Measurements from ENCODE around the gene MAP1LC3B2. TPM values are rescaled to one million over a fixed set of nuclear protein-coding genes. Genes with fewer than 3 reads are reported as not detected.

MAP1LC3B2 gene
- total and polyA plus RNA-seq, 2 of the 8 experiments (the other 6 are each of a cell fraction or from before 2014, with no cell fraction given): 0.39 to 1.5 TPM

DNA sequence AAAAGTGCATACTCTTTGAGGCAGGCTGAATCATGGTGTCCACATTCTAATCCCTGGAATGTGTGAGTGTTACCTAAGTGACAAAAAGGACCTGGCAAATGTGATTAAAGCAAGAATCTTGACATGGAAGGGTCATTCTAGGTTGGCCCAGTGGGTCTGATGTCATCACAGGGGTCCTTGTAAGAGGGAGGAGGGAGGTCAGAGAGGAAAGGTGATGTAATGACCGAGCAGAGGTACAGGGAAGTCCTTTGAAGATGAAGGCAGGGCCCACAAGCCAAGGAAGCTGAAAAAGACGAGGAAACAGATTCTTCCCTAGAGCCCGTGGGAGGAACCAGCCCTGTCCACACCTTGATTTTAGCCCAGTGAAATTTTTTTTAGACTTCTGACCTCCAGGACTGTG lies 60.1 kb downstream of the MAP1LC3B2 start:
- H3K4me3 ChIP-seq (ENCODE audit: extremely low read depth in 1 of 4, insufficient read depth in 2 of 4, low read depth in 3 of 4, low read length in 4 of 4): no peak overlapping the region
- ChIA-PET CTCF (ENCODE audit: partially characterized antibody) (interaction anchor here (1.1 to 1.8 kb wide), 2 partner anchors 9 to 17 kb away, joined by 3 to 9 read pairs; no protein-coding TSS in a partner anchor), POLR2A (ENCODE audit: partially characterized antibody) (no interaction called here)
- no peak overlapping the region for H3K4ac ChIP-seq (replicated peaks; ENCODE audit: insufficient read length, low read depth, low read length)
- H3K56ac ChIP-seq (replicated peaks; ENCODE audit: insufficient read length, low read depth, low read length): no peak overlapping the region
- FAIRE-seq (no peak), DNase-seq (ENCODE audit: low read depth in 1 of 2, low spot score in 2 of 2) (no peak)
- H3K14ac ChIP-seq (ENCODE audit: insufficient read length): no peak overlapping the region
- H2BK15ac ChIP-seq (ENCODE audit: low read length): no peak overlapping the region
- H3K27ac ChIP-seq (ENCODE audit: low read depth, low read length): no peak overlapping the region
- peaks cover 8 to 13% of the 10 kb centered on the region in 2 experiments; a peak in 2 of 4 replicates for H3K9me3 ChIP-seq (ENCODE audit: insufficient read depth in 2 of 2, low read depth in 1 of 2, low read length in 1 of 2)
- H3K18ac ChIP-seq (ENCODE audit: extremely low read depth, low read length): no peak overlapping the region
- no peak overlapping the region for H2AFZ ChIP-seq (ENCODE audit: low read length)
- no peak overlapping the region for H2BK120ac ChIP-seq (replicated peaks; ENCODE audit: low read depth, low read length)
- H4K91ac ChIP-seq (replicated peaks; ENCODE audit: insufficient read length, low read length): no peak overlapping the region
- no peak overlapping the region for H2BK12ac ChIP-seq (ENCODE audit: low read depth, low read length)
- peaks cover 0 to 4% (median 0%) of the 10 kb centered on the region in 4 experiments; a peak in 2 of 7 replicates for H3K4me1 ChIP-seq (replicated peaks in 1 of 4; ENCODE audit: control insufficient read depth in 3 of 4, insufficient read depth in 4 of 4, low read length in 3 of 4)
- no peaks in the 10 kb centered on the region for H3K79me2 ChIP-seq (ENCODE audit: control insufficient read depth in 1 of 2, insufficient read depth in 2 of 2, low read length in 2 of 2)
- no peak overlapping the region for H2BK5ac ChIP-seq (ENCODE audit: low read depth, low read length)
- no peak overlapping the region for H4K5ac ChIP-seq (ENCODE audit: insufficient read length, low read depth, low read length)
- TF ChIP-seq CBX5 (IDR thresholded peaks at IDR 0.05; ENCODE audit: low read depth, low read length): no peak
- no peaks in the 10 kb centered on the region for H3K23me2 ChIP-seq (ENCODE audit: low read depth, low read length)
- H2AK5ac ChIP-seq (ENCODE audit: low read depth, low read length): no peak overlapping the region
- no peaks in the 10 kb centered on the region for H3K36me3 ChIP-seq (ENCODE audit: control insufficient read depth in 2 of 4, insufficient read depth in 4 of 4, low read length in 3 of 4)
- 74% methylated on average over 3 of the region's 3 CpGs; no CpG with 5 or more reads in 1 of the 2 experiments for WGBS, 2 experiments (ENCODE audit: extremely low coverage in 1 of 2, insufficient coverage in 1 of 2, insufficient read length in 1 of 2, insufficient replicate concordance in 2 of 2, low coverage in 1 of 2, low lambda C conversion rate in 2 of 2, missing lambda C conversion rate in 1 of 2)
- H3K27me3 ChIP-seq (replicated peaks in 1 of 4; ENCODE audit: control insufficient read depth in 3 of 4, extremely low read depth in 1 of 4, insufficient read depth in 3 of 4, low read length in 3 of 4): no peaks in the 10 kb centered on the region
- no peak overlapping the region for H4K8ac ChIP-seq (ENCODE audit: extremely low read depth, insufficient read depth, low read length)
- no peak overlapping the region for H3K9ac ChIP-seq (replicated peaks in 1 of 4; ENCODE audit: extremely low read depth in 1 of 4, low read depth in 3 of 4, low read length in 3 of 4)
- H3K79me1 ChIP-seq (ENCODE audit: low read depth, low read length): no peaks in the 10 kb centered on the region
- H4K20me1 ChIP-seq (replicated peaks in 1 of 2; ENCODE audit: control insufficient read depth in 1 of 2, insufficient read depth in 2 of 2, low read length in 2 of 2): no peaks in the 10 kb centered on the region
- H2BK20ac ChIP-seq (ENCODE audit: low read length): no peak overlapping the region
- H3K4me2 ChIP-seq (ENCODE audit: insufficient read depth in 1 of 2, low read depth in 2 of 2, low read length in 2 of 2): no peak overlapping the region
- H3K23ac ChIP-seq (ENCODE audit: insufficient read length): no peak overlapping the region

Measured in H1 (cell line).